GM23248 (cell line): Measurements from ENCODE around the gene FLAD1.

Experiments
- EZH2 ChIP-seq: fragments of 200-600 bp; sonication (generic); IDR thresholded peaks from 2 replicates; pipeline ENCODE4 v1.6.1; 2018; ENCODE audit warnings: antibody characterized with exemption, mild to moderate bottlenecking; ENCODE audit not compliant: insufficient read depth, poor library complexity, severe bottlenecking
- EZH2phosphoT487 ChIP-seq: fragments of 200-600 bp; sonication (generic); IDR thresholded peaks from 2 replicates; pipeline ENCODE4 v1.6.1; 2018; ENCODE audit warnings: antibody characterized with exemption, moderate library complexity, mild to moderate bottlenecking, low read depth; ENCODE audit not compliant: insufficient read depth

- TF ChIP-seq EZH2phosphoT487 (no peak), EZH2 (no peak)
Measured at GRCh38 chr1:154992721-154993571, 9.8 kb downstream of the FLAD1 start.
